ENCODE results near the gene SYNDIG1. TPM values are rescaled to one million over a fixed set of nuclear protein-coding genes. Genes with fewer than 3 reads are reported as not detected.

Gene SYNDIG1
- total and polyA plus RNA-seq, 3 experiments from 2014 or later, result not detected

GRCh38 chr20:24578567-24579415, 109.4 kb downstream of the SYNDIG1 start:
- H3K4me1 ChIP-seq (ENCODE audit: insufficient read depth, low read length), result no peaks in the 10 kb centered on the region
- no peak overlapping the region for H3K27ac ChIP-seq (ENCODE audit: low read depth, low read length)
- no peaks in the 10 kb centered on the region for H3K9me3 Mint-ChIP-seq
- no peak overlapping the region for H3K4me3 ChIP-seq (ENCODE audit: low read length)
- CTCF ChIA-PET, result no interaction called here
- POLR2A ChIA-PET, result no interaction called here
- H3K27me3 ChIP-seq (ENCODE audit: insufficient read depth, low read length, poor library complexity, severe bottlenecking), result no peaks in the 10 kb centered on the region
- no peak overlapping the region for H3K27ac Mint-ChIP-seq
- H3K27me3 Mint-ChIP-seq, result peaks cover 2 to 4% of the 10 kb centered on the region in 2 donors
- H3K4me3 Mint-ChIP-seq, result no peak overlapping the region
- no peaks in the 10 kb centered on the region for H3K9me3 ChIP-seq (ENCODE audit: low read length)
- H3K36me3 Mint-ChIP-seq, result no peaks in the 10 kb centered on the region
- H3K36me3 ChIP-seq (ENCODE audit: insufficient read depth, low read length), result no peaks in the 10 kb centered on the region
- no peaks in the 10 kb centered on the region for H3K4me1 Mint-ChIP-seq
- DNase-seq, result no peak

GRCh38 chr20:24579475-24579874, 110.0 kb downstream of the SYNDIG1 start:
- Histone ChIP-seq H3K4me1 (ENCODE audit: insufficient read depth, low read length) (no peaks in the 10 kb centered on the region), H3K27ac (ENCODE audit: low read depth, low read length) (no peak overlapping the region), H3K36me3 (ENCODE audit: insufficient read depth, low read length) (no peaks in the 10 kb centered on the region), H3K9me3 (ENCODE audit: low read length) (no peaks in the 10 kb centered on the region), H3K27me3 (ENCODE audit: insufficient read depth, low read length, poor library complexity, severe bottlenecking) (no peaks in the 10 kb centered on the region), H3K4me3 (ENCODE audit: low read length) (no peak overlapping the region)
- ChIA-PET CTCF (no interaction called here), POLR2A (no interaction called here)
- no peaks in the 10 kb centered on the region for H3K4me1 Mint-ChIP-seq
- DNase-seq, result no peak
- no peak overlapping the region for H3K27ac Mint-ChIP-seq
- no peaks in the 10 kb centered on the region for H3K9me3 Mint-ChIP-seq
- H3K4me3 Mint-ChIP-seq, result no peak overlapping the region
- peaks cover 2 to 4% of the 10 kb centered on the region in 2 donors for H3K27me3 Mint-ChIP-seq
- H3K36me3 Mint-ChIP-seq, result no peaks in the 10 kb centered on the region

DNA sequence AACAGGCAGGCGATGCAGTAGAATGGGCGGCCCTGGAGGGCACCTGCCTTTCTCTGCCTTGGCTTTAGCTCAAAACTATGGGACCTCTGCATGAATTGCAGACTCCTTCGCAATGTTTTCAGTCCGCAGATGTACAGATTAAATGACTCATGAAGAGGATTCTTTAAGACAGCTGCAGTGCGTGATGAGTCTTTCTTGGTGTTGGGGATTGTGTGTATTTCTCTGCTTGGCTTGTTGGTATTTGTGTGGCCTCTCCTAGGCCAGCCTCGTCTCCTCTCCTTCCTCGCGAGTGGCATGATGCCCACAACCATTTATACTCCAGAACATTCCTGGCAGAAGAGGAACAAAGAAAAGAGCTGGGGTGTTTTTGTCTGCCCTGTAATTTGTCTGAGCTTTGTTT, 110.6 kb downstream of the SYNDIG1 start:
- Mint-ChIP-seq H3K4me3 (no peak overlapping the region), H3K36me3 (no peaks in the 10 kb centered on the region), H3K27me3 (peaks cover 2 to 4% of the 10 kb centered on the region in 2 donors), H3K27ac (no peak overlapping the region), H3K4me1 (no peaks in the 10 kb centered on the region), H3K9me3 (no peaks in the 10 kb centered on the region)
- POLR2A ChIA-PET, result no interaction called here
- no peak overlapping the region for H3K27ac ChIP-seq (ENCODE audit: low read depth, low read length)
- DNase-seq, result no peak
- H3K4me1 ChIP-seq (ENCODE audit: insufficient read depth, low read length), result no peaks in the 10 kb centered on the region
- no peak overlapping the region for H3K4me3 ChIP-seq (ENCODE audit: low read length)
- CTCF ChIA-PET, result no interaction called here
- H3K9me3 ChIP-seq (ENCODE audit: low read length), result no peaks in the 10 kb centered on the region
- no peaks in the 10 kb centered on the region for H3K27me3 ChIP-seq (ENCODE audit: insufficient read depth, low read length, poor library complexity, severe bottlenecking)
- H3K36me3 ChIP-seq (ENCODE audit: insufficient read depth, low read length), result no peaks in the 10 kb centered on the region

- H3K27me3 ChIP-seq (ENCODE audit: insufficient read depth, low read length, poor library complexity, severe bottlenecking), result no peaks in the 10 kb centered on the region
- no peak overlapping the region for H3K27ac Mint-ChIP-seq
- ChIA-PET POLR2A (no interaction called here), CTCF (no interaction called here)
- peaks cover 2 to 4% of the 10 kb centered on the region in 2 donors for H3K27me3 Mint-ChIP-seq
- no peak for DNase-seq
- no peak overlapping the region for H3K27ac ChIP-seq (ENCODE audit: low read depth, low read length)
- H3K4me3 ChIP-seq (ENCODE audit: low read length), result no peak overlapping the region
- no peaks in the 10 kb centered on the region for H3K9me3 Mint-ChIP-seq
- no peaks in the 10 kb centered on the region for H3K4me1 ChIP-seq (ENCODE audit: insufficient read depth, low read length)
- H3K4me3 Mint-ChIP-seq, result no peak overlapping the region
- no peaks in the 10 kb centered on the region for H3K36me3 Mint-ChIP-seq
- H3K9me3 ChIP-seq (ENCODE audit: low read length), result no peaks in the 10 kb centered on the region
- H3K36me3 ChIP-seq (ENCODE audit: insufficient read depth, low read length), result no peaks in the 10 kb centered on the region
- no peaks in the 10 kb centered on the region for H3K4me1 Mint-ChIP-seq
Observed at GRCh38 chr20:24580855-24581254, 111.4 kb downstream of the SYNDIG1 start.

GRCh38 chr20:24581443-24582170, 112.2 kb downstream of the SYNDIG1 start:
- Mint-ChIP-seq H3K9me3 (no peaks in the 10 kb centered on the region), H3K27me3 (peaks cover 0 to 2% of the 10 kb centered on the region in 2 donors), H3K36me3 (no peaks in the 10 kb centered on the region), H3K4me1 (no peaks in the 10 kb centered on the region), H3K27ac (no peak overlapping the region), H3K4me3 (no peak overlapping the region)
- H3K36me3 ChIP-seq (ENCODE audit: insufficient read depth, low read length), result no peaks in the 10 kb centered on the region
- H3K27ac ChIP-seq (ENCODE audit: low read depth, low read length), result no peak overlapping the region
- H3K4me3 ChIP-seq (ENCODE audit: low read length), result no peak overlapping the region
- no peaks in the 10 kb centered on the region for H3K4me1 ChIP-seq (ENCODE audit: insufficient read depth, low read length)
- H3K9me3 ChIP-seq (ENCODE audit: low read length), result no peaks in the 10 kb centered on the region
- DNase-seq, result no peak
- ChIA-PET POLR2A (no interaction called here), CTCF (no interaction called here)
- H3K27me3 ChIP-seq (ENCODE audit: insufficient read depth, low read length, poor library complexity, severe bottlenecking), result no peaks in the 10 kb centered on the region

GRCh38 chr20:24582373-24583168, 113.1 kb downstream of the SYNDIG1 start:
- peaks cover 2 to 3% of the 10 kb centered on the region in 2 donors for H3K27me3 Mint-ChIP-seq
- no peaks in the 10 kb centered on the region for H3K36me3 ChIP-seq (ENCODE audit: insufficient read depth, low read length)
- no peak overlapping the region for H3K27ac ChIP-seq (ENCODE audit: low read depth, low read length)
- H3K4me3 ChIP-seq (ENCODE audit: low read length), result no peak overlapping the region
- ChIA-PET CTCF (no interaction called here), POLR2A (no interaction called here)
- H3K27me3 ChIP-seq (ENCODE audit: insufficient read depth, low read length, poor library complexity, severe bottlenecking), result no peaks in the 10 kb centered on the region
- H3K4me1 ChIP-seq (ENCODE audit: insufficient read depth, low read length), result no peaks in the 10 kb centered on the region
- H3K27ac Mint-ChIP-seq, result no peak overlapping the region
- H3K4me3 Mint-ChIP-seq, result no peak overlapping the region
- H3K4me1 Mint-ChIP-seq, result no peaks in the 10 kb centered on the region
- H3K36me3 Mint-ChIP-seq, result no peaks in the 10 kb centered on the region
- no peaks in the 10 kb centered on the region for H3K9me3 Mint-ChIP-seq
- H3K9me3 ChIP-seq (ENCODE audit: low read length), result no peaks in the 10 kb centered on the region
- DNase-seq, result no peak

DNA sequence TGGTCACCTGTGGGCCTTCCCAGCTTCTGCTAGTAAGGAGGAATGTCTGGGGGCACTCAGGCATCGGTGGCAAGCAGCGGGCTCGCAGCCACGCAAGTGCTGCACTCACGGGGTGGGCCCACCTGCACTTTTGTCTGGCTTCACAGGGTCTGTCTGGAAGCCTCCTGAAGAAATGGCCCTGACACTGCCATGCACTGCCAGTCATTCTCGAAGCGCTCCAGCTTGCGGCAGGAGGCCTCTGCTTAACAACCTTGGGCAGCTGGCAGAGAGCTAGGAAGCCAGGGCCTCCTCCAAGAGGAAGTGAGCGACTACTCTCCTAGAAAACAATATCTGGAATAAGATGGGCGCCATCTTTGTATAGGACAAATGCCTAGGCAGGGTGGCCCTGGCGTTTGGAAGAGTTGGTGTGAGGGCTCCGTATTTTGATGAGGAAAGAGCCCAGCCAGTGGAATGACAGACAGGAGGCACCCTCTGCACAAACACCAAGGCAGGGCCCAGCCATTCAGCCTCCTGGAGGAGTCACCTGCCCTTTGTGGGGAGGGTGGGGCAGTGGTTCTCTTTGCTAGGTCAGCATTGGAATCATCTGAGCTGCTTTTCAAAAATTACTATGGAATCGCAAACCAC, 113.9 kb downstream of the SYNDIG1 start:
- ChIA-PET CTCF (no interaction called here), POLR2A (no interaction called here)
- Mint-ChIP-seq H3K27ac (no peak overlapping the region), H3K27me3 (peaks cover 2 to 3% of the 10 kb centered on the region in 2 donors), H3K4me1 (no peaks in the 10 kb centered on the region), H3K9me3 (no peaks in the 10 kb centered on the region), H3K36me3 (no peaks in the 10 kb centered on the region), H3K4me3 (no peak overlapping the region)
- H3K4me3 ChIP-seq (ENCODE audit: low read length), result no peak overlapping the region
- H3K27me3 ChIP-seq (ENCODE audit: insufficient read depth, low read length, poor library complexity, severe bottlenecking), result no peaks in the 10 kb centered on the region
- H3K9me3 ChIP-seq (ENCODE audit: low read length), result no peaks in the 10 kb centered on the region
- H3K36me3 ChIP-seq (ENCODE audit: insufficient read depth, low read length), result no peaks in the 10 kb centered on the region
- no peaks in the 10 kb centered on the region for H3K4me1 ChIP-seq (ENCODE audit: insufficient read depth, low read length)
- DNase-seq, result no peak
- H3K27ac ChIP-seq (ENCODE audit: low read depth, low read length), result no peak overlapping the region

- no peak overlapping the region for H3K27ac Mint-ChIP-seq
- H3K27me3 Mint-ChIP-seq, result peaks cover 2 to 3% of the 10 kb centered on the region in 2 donors
- no peak for DNase-seq
- H3K9me3 Mint-ChIP-seq, result no peaks in the 10 kb centered on the region
- no peak overlapping the region for H3K4me3 Mint-ChIP-seq
- ChIA-PET CTCF (no interaction called here), POLR2A (no interaction called here)
- no peaks in the 10 kb centered on the region for H3K4me1 Mint-ChIP-seq
- Histone ChIP-seq H3K4me1 (ENCODE audit: insufficient read depth, low read length) (no peaks in the 10 kb centered on the region), H3K36me3 (ENCODE audit: insufficient read depth, low read length) (no peaks in the 10 kb centered on the region), H3K4me3 (ENCODE audit: low read length) (no peak overlapping the region), H3K27me3 (ENCODE audit: insufficient read depth, low read length, poor library complexity, severe bottlenecking) (no peaks in the 10 kb centered on the region), H3K9me3 (ENCODE audit: low read length) (no peaks in the 10 kb centered on the region), H3K27ac (ENCODE audit: low read depth, low read length) (no peak overlapping the region)
- no peaks in the 10 kb centered on the region for H3K36me3 Mint-ChIP-seq
Observed at GRCh38 chr20:24584078-24584477, 114.6 kb downstream of the SYNDIG1 start.
